Smooth muscle cell (in vitro differentiated cells): ENCODE data around the gene SRD5A1. TPM values are rescaled to one million over a fixed set of nuclear protein-coding genes. Genes with fewer than 3 reads are reported as not detected.

Experiments used
- DNase-seq: peaks from one replicate; lab custom pipeline; 2025; ENCODE audit not compliant: unreplicated experiment; lab: John Stamatoyannopoulos, UW
- H2AFZ ChIP-seq: fragments of 200-600 bp; sonication (generic); 2 replicates; pipeline ENCODE4 v1.6.0; 2016; ENCODE audit warnings: antibody characterized with exemption, low read depth, mild to moderate bottlenecking
- H3F3A ChIP-seq: fragments of 200-600 bp; sonication (generic); 2 replicates; pipeline ENCODE4 v1.6.0; 2017; ENCODE audit warnings: antibody characterized with exemption, low read depth
- H3K27ac ChIP-seq: fragments of 200-600 bp; sonication (generic); 2 replicates; pipeline ENCODE4 v1.5.1; 2016; ENCODE audit warnings: low read depth, mild to moderate bottlenecking
- H3K27me3 ChIP-seq: fragments of 200-600 bp; sonication (generic); 2 replicates; pipeline ENCODE4 v1.6.1; 2016; ENCODE audit warnings: low read depth, mild to moderate bottlenecking
- H3K36me3 ChIP-seq: fragments of 200-600 bp; sonication (generic); 2 replicates; pipeline ENCODE4 v1.5.1; 2016; ENCODE audit warnings: low read depth
- H3K4me1 ChIP-seq: fragments of 200-600 bp; sonication (generic); 2 replicates; pipeline ENCODE4 v1.5.1; 2016; ENCODE audit warnings: low read depth
- H3K4me2 ChIP-seq: fragments of 200-600 bp; sonication (generic); 2 replicates; pipeline ENCODE4 v1.6.0; 2016; ENCODE audit warnings: mild to moderate bottlenecking
- H3K4me3 ChIP-seq: fragments of 200-600 bp; sonication (generic); 2 replicates; pipeline ENCODE4 v1.5.1; 2016; ENCODE audit warnings: mild to moderate bottlenecking
- H3K79me2 ChIP-seq: fragments of 200-600 bp; sonication (generic); 2 replicates; pipeline ENCODE4 v1.6.0; 2016; ENCODE audit warnings: low read depth, mild to moderate bottlenecking
- H3K9ac ChIP-seq: fragments of 200-600 bp; sonication (generic); 2 replicates; pipeline ENCODE4 v1.6.0; 2016; ENCODE audit warnings: low read depth
- H3K9me3 ChIP-seq: fragments of 200-600 bp; sonication (generic); replicated peaks from 2 replicates; pipeline ENCODE4 v1.5.1; 2016; ENCODE audit warnings: low read depth
- H4K20me1 ChIP-seq: fragments of 200-600 bp; sonication (generic); 2 replicates; pipeline ENCODE4 v1.6.0; 2016; ENCODE audit warnings: low read depth
- CTCF ChIP-seq: fragments of 200-600 bp; sonication (generic); IDR thresholded peaks from 2 replicates; pipeline ENCODE4 v1.5.1; 2017; ENCODE audit warnings: borderline replicate concordance, mild to moderate bottlenecking, antibody characterized with exemption; ENCODE audit not compliant: insufficient read depth, poor library complexity, severe bottlenecking
- WGBS: methylation state at CpG from one replicate; pipeline ENCODE4 v1.1.7; 2016; ENCODE audit warnings: low lambda C conversion rate; 5-methylcytosine and 5-hydroxymethylcytosine counted together
- polyA plus RNA-seq: library from polyadenylated mRNA; unstranded; fragments of >200 nt; fragmentation: Nextera tagmentation; extraction: Ambion mirVana; gene quantifications from 2 replicates; pipeline ENCODE4 v1.2.1, GENCODE V29; 2016
- total RNA-seq: library from RNA; depleted of rRNA; stranded (reverse); fragments of >200 nt; gene quantifications from 2 replicates; pipeline ENCODE4 v1.2.3, GENCODE V29; 2014

The SRD5A1 gene
- total and polyA plus RNA-seq, 2 experiments from 2014 or later: 17.1 to 23.5 TPM

- Histone ChIP-seq H4K20me1 (peaks cover 29% of the 10 kb centered on the region), H3F3A (peaks cover 14% of the 10 kb centered on the region), H3K4me1 (peaks cover 32% of the 10 kb centered on the region), H3K27ac (peak overlapping the region; percentile 98), H3K9ac (peak overlapping the region; percentile 93), H2AFZ (peak overlapping the region; percentile 91), H3K4me2 (peak overlapping the region; percentile 91), H3K79me2 (peaks cover 29% of the 10 kb centered on the region), H3K9me3 (no peaks in the 10 kb centered on the region), H3K27me3 (no peaks in the 10 kb centered on the region), H3K36me3 (no peaks in the 10 kb centered on the region), H3K4me3 (peak overlapping the region; percentile 85)
- no peak for TF ChIP-seq CTCF
- DNase-seq: peak; percentile 71
- under 1% methylated on average over 35 of the region's 36 CpGs for WGBS
Measured at GRCh38 chr5:6712142-6712576, 78.9 kb downstream of the SRD5A1 start.

- WGBS: under 1% methylated on average over 68 of the region's 85 CpGs
- peaks cover 34% of the 10 kb centered on the region for H3K4me1 ChIP-seq
- DNase-seq: peak; percentile 93
Measured at GRCh38 chr5:6712577-6713273, 79.5 kb downstream of the SRD5A1 start.

GRCh38 chr5:6713274-6714225 lies 80.3 kb downstream of the SRD5A1 start, which contains the start of gene TENT4A:
TENT4A (plus strand) TSS chr5:6713432; CDS start chr5:6713984, 552 bp downstream.
- no peak for DNase-seq
- Histone ChIP-seq H3K9ac (peak within 1 kb of the TSS; percentile 93), H2AFZ (peak within 1 kb of the TSS; percentile 91), H3K4me2 (peak within 1 kb of the TSS; percentile 94), H4K20me1 (peaks cover 43% of the 10 kb centered on the region), H3F3A (peaks cover 14% of the 10 kb centered on the region), H3K79me2 (peaks cover 43% of the 10 kb centered on the region), H3K27ac (peak within 1 kb of the TSS; percentile 98), H3K4me1 (peaks cover 34% of the 10 kb centered on the region), H3K27me3 (no peaks in the 10 kb centered on the region), H3K36me3 (no peaks in the 10 kb centered on the region), H3K9me3 (no peaks in the 10 kb centered on the region), H3K4me3 (peak within 1 kb of the TSS; percentile 85)
- TF ChIP-seq CTCF: no peak
- 0% methylated on average over 11 of the region's 174 CpGs for WGBS

More at GRCh38 chr5:6712577-6713273, 79.5 kb downstream of the SRD5A1 start:
- Histone ChIP-seq H3K4me3 (peak overlapping the region; percentile 85), H3K9me3 (no peaks in the 10 kb centered on the region), H3F3A (peaks cover 14% of the 10 kb centered on the region), H3K27me3 (no peaks in the 10 kb centered on the region), H3K36me3 (no peaks in the 10 kb centered on the region), H3K79me2 (peaks cover 35% of the 10 kb centered on the region), H3K27ac (peak overlapping the region; percentile 98), H3K9ac (peak overlapping the region; percentile 93), H2AFZ (peak overlapping the region; percentile 91), H4K20me1 (peaks cover 34% of the 10 kb centered on the region), H3K4me2 (peak overlapping the region; percentile 91)
- TF ChIP-seq CTCF: no peak
